Nephron (organoid): ENCODE data around the gene SPHKAP.

Experiments used
- H3K27ac Mint-ChIP-seq, 3 experiments: 2 replicates each; pipeline ENCODE4 v1.8.0; 2020; ENCODE audit warnings: mixed read lengths in 3 of 3, mild to moderate bottlenecking in 2 of 3, moderate library complexity in 1 of 3
- H3K27me3 Mint-ChIP-seq: 2 replicates; pipeline ENCODE4 v1.8.0; 2021; ENCODE audit warnings: low read depth, mild to moderate bottlenecking, moderate library complexity, mixed read lengths
- H3K36me3 Mint-ChIP-seq: 2 replicates; pipeline ENCODE4 v1.8.0; 2020; ENCODE audit warnings: low read depth, mixed read lengths
- H3K4me1 Mint-ChIP-seq: 2 replicates; pipeline ENCODE4 v1.8.0; 2020; ENCODE audit warnings: mixed read lengths
- H3K4me3 Mint-ChIP-seq, 3 experiments: 2 replicates each; pipeline ENCODE4 v1.8.0; 2020; ENCODE audit warnings: mild to moderate bottlenecking in 3 of 3, mixed read lengths in 3 of 3, moderate library complexity in 2 of 3
- H3K9me3 Mint-ChIP-seq: 2 replicates; pipeline ENCODE4 v1.8.0; 2020; ENCODE audit warnings: mixed read lengths
- TF ChIP-seq, protein P1 (sequence below), 3 experiments: fragments of 200-600 bp; sonication (generic); IDR thresholded peaks; one replicate each; pipeline ENCODE4 v1.5.0; 2021; ENCODE audit warnings: antibody characterized with exemption in 3 of 3; ENCODE audit not compliant: unreplicated experiment in 3 of 3

SPHKAP gene

DNA sequence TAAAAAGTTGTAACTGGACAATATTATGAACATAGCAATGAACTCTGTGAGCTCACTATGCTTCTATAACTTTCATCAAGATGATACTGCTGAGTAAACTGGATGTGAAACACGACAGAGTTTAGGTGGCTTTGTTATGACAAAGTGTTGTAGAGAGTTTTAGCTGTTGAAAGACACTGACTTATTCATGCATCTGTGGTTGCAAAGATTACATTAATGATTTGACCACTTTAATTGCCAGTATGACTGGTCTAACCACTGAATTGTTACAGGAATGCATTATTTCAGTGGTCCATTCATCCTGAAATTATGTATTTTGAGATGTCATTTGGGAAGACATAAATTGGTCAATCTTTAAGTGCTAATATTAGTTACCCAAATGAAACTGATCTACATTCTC lies 117.9 kb downstream of the SPHKAP start:
- Mint-ChIP-seq H3K27ac (no peak overlapping the region), H3K36me3 (no peaks in the 10 kb centered on the region), H3K9me3 (no peaks in the 10 kb centered on the region), H3K27me3 (no peaks in the 10 kb centered on the region), H3K4me3 (no peak overlapping the region), H3K4me1 (no peaks in the 10 kb centered on the region)
- TF ChIP-seq, protein P1, sequence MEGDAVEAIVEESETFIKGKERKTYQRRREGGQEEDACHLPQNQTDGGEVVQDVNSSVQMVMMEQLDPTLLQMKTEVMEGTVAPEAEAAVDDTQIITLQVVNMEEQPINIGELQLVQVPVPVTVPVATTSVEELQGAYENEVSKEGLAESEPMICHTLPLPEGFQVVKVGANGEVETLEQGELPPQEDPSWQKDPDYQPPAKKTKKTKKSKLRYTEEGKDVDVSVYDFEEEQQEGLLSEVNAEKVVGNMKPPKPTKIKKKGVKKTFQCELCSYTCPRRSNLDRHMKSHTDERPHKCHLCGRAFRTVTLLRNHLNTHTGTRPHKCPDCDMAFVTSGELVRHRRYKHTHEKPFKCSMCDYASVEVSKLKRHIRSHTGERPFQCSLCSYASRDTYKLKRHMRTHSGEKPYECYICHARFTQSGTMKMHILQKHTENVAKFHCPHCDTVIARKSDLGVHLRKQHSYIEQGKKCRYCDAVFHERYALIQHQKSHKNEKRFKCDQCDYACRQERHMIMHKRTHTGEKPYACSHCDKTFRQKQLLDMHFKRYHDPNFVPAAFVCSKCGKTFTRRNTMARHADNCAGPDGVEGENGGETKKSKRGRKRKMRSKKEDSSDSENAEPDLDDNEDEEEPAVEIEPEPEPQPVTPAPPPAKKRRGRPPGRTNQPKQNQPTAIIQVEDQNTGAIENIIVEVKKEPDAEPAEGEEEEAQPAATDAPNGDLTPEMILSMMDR (IDR thresholded peaks at IDR 0.05; ENCODE audit: unreplicated experiment in 3 of 3), result no peak

DNA sequence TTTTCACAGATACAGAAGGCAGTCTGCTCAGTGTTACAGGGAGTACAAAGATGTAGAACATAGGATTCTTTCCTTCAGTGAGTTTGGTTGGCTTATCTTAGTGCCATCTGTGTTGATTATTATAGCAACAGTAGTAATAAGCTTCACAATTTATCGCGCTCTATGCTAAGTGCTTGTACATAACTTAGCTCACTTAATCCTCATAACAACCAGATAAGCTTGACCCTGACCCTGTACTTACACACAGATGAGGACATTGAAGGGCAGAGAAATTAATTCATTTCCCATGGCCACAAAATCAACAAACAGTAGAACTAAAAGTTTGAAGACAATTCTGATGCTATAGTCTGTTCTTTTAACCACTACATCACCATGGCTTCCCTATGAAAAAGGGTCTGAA lies 121.8 kb downstream of the SPHKAP start:
- TF ChIP-seq, protein P1 (IDR thresholded peaks at IDR 0.05; ENCODE audit: unreplicated experiment in 3 of 3), result no peak
- Mint-ChIP-seq H3K27me3 (no peaks in the 10 kb centered on the region), H3K27ac (no peak overlapping the region), H3K36me3 (no peaks in the 10 kb centered on the region), H3K4me1 (no peaks in the 10 kb centered on the region), H3K9me3 (no peaks in the 10 kb centered on the region), H3K4me3 (no peak overlapping the region)

DNA sequence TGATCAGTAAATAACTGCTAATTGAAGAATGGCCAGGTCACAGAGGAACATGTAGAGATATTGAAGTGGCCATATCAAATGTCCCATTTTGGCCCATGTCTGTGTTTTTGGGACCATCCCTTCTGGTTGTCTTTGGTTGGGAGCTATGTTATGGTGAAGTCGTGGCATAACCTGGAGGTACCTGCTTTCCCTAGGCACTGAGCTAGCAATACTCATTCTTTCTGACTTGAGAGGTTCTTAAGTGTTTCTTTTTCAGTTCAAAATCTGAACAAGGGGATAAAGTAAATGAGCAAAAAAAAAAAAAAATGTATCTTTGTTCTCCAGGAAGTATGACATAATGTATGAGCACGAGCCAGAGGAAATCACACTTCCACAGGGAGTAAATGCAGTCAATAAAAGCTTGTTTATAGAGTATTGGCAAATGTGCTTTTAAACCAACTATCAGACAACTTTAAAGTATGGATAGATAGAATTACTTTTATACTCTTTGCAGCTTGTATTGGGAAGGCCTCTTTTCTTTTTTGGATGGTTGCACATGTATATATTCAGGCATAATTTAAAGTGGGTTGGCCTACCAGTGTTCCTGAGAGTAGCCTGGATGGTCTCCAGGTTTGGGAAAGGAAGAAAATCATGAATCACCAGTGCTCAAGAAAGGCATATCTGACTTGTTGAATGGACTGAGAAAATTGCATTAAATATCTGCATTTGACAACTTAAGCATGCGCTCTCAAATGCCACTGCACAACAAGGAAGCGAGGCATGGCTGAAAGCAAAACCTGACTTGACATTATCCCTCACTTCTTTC lies 125.0 kb downstream of the SPHKAP start:
- no peaks in the 10 kb centered on the region for H3K36me3 Mint-ChIP-seq

DNA sequence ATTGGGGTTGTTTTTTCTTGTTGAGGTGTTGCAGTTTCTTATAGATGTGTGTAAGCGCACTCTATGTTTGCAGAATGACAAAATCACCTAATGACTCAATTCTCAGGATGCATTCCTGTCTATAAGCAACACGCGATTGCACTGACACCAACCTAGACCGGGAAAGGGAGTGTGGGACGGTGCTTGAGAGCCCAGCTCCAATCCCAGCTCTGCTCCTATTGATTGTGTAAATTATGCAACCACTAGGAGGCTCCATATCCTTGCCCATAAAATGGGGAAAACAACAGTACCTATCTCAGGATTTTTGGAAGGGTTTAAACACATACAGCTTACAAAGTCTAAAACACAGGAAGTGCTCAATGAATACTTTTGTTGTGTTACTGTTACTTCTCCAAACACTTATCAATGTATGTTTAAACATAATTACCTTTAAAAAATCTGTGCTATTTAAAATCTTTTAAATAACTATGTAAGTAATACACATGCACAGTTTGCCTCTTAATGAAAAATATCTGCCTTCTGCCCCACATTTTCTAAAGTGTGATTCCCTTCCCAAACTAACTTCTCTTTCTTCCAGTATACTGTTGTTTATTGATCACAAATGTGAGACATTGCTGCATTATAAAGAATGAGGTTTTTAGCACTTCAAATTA lies 132.5 kb downstream of the SPHKAP start:
- Mint-ChIP-seq H3K36me3 (no peaks in the 10 kb centered on the region), H3K27ac (no peak overlapping the region), H3K9me3 (no peaks in the 10 kb centered on the region), H3K4me1 (no peaks in the 10 kb centered on the region), H3K4me3 (no peak overlapping the region), H3K27me3 (no peaks in the 10 kb centered on the region)
- TF ChIP-seq, protein P1 (IDR thresholded peaks at IDR 0.05; ENCODE audit: unreplicated experiment in 3 of 3), result peak; percentile 50 to 70 (median 51)

More for the DNA sequence above, 125.0 kb downstream of the SPHKAP start:
- no peak overlapping the region for H3K27ac Mint-ChIP-seq
- H3K9me3 Mint-ChIP-seq, result no peaks in the 10 kb centered on the region
- no peaks in the 10 kb centered on the region for H3K4me1 Mint-ChIP-seq
- H3K27me3 Mint-ChIP-seq, result no peaks in the 10 kb centered on the region
- H3K4me3 Mint-ChIP-seq, result no peak overlapping the region
- TF ChIP-seq, protein P1 (IDR thresholded peaks at IDR 0.05; ENCODE audit: unreplicated experiment in 3 of 3), result no peak

DNA sequence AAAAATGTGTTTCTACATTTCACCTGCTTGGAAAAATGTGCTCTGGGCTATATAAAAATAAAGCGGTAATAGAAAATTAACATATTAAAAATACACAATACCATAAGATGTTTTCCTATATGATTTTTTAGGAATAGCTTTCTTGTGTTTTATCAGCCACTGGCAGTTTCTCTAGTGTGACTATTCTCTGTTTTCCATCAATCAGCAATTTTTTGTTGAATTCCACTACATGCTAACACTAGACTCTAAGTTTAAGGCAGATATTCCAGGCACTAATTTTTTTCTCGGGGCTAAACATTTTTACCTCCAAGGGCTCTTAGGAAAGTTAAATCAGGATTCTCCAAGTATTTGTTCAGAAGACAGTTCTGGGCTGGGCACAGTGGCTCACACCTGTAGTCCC lies 140.5 kb downstream of the SPHKAP start:
- Mint-ChIP-seq H3K27me3 (no peaks in the 10 kb centered on the region), H3K4me3 (no peak overlapping the region), H3K4me1 (no peaks in the 10 kb centered on the region), H3K9me3 (no peaks in the 10 kb centered on the region), H3K27ac (no peak overlapping the region), H3K36me3 (no peaks in the 10 kb centered on the region)
- TF ChIP-seq, protein P1 (IDR thresholded peaks at IDR 0.05; ENCODE audit: unreplicated experiment in 3 of 3), result no peak
